DMS114 treated with DMSO at 0.1 percent for 48 hours (cell line): ENCODE results near the gene TMEM62.
"Not testable (repeated sequence)": the region's sequence is repeated elsewhere in the genome, so short reads cannot be mapped to it uniquely, and the experiment has no call there.

ENCODE experiments used
- DNase-seq: peaks from one replicate; lab custom pipeline; 2025; ENCODE audit not compliant: unreplicated experiment; lab: John Stamatoyannopoulos, UW

TMEM62 gene

GRCh38 chr15:43208052-43209002, 74.9 kb downstream of the TMEM62 start:
- no peak for DNase-seq

DNA sequence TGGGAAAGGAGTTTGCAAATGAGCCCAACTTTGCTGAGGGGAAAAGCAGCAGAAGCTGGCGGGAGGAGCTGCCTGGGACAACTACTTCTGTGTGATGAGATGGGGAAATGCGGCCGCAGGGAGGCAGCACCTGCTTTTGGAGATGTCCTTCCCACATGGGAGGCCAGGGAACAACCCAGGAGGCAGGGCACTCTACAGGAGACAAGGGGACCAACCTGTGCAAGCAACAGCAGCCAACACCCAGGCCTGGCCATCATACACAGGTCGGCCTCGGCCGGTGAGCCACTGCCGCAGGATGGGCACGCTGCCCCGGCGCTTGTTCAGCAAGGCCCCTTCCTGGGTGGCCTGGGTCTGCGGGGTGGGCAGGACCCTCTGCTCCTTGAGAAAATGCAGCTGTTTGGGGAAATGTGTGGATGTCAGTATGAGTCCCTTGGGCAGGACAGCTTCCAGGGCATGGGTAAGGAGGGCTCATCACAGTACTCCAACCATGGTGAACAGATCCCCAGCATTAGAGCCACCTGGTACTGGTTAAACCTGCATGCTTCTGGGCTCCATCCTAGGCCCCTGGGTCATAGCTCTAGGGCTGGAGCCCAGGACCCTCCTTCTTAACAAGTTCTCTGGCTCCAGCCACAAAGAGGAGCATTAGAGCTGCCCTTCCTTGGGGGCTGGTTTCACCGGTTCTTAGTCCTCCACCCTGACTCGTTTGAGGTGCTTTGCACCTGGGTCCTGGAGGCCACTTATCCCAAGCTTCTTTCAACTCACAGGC, 75.9 kb downstream of the TMEM62 start:
- DNase-seq = no peak

DNA sequence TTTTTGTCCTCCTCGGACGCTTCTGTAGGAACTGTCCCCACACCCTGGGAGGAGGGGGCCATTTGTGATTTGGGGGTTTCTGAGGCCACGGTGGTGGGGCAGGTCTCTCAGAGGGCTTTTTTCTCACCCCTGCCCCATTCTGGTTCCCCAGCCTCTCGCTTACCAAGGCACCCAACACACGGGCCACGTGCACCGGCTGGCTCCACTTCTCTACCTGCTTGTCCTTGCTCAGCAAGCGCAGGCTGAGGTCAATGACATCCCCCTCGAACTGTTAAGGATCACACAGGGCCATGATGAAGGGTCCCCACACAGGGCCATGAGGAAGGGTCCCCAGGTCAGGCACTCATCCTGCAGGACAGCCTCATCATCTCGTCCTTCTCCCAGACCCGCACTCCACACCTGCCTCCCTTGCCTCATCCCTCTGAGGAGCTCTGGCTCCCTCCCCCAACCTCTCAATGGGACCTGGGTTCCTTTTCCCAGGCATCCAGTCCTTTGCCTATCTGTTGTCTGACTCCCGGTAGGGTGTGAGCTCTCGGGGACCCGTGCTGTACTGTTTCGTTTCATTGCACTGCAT, 76.9 kb downstream of the TMEM62 start:
- no peak for DNase-seq

- no peak for DNase-seq
Observed at GRCh38 chr15:43210807-43211206, 77.4 kb downstream of the TMEM62 start.

- DNase-seq = no peak
Observed at GRCh38 chr15:43211224-43211735, 77.9 kb downstream of the TMEM62 start.

DNA sequence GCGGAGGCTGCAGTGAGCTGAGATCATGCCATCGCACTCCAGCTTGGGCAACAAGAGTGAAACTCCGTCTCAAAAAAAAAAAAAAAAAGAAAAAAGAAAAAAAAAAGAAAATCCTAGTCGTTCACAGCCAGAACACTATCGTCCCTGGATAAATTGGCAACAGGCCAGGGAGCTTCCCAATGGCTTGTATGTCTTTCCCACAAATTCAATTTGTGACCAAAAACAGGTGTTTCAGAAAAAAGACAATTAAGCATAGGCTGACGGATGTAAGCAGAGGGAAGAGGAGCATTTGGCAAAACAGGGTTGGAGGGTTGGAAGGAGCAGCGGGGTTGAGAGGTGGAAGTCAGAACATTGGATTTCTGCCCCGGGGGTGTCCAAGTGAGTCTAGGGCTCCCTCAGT, 78.9 kb downstream of the TMEM62 start:
- DNase-seq = no peak

DNA sequence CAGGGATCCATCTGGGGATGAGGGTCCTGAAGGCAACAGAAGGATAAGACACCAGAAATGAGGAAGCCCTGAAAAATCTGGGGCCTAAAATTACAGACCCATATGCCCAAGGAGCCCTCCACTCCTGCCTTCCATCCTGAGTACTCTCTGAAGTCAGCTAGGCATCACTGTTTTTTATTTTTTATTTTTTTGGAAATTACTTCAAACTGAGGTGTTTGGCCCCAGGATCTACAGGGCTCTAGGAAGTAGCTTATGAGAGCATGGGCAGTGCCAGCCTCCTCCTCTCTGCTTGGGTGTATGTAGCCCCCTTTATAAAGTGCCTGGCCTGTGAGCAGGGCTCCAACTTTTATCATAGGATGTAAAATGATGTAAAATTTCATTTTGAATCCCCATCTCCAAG, 79.6 kb downstream of the TMEM62 start:
- no peak for DNase-seq

DNA sequence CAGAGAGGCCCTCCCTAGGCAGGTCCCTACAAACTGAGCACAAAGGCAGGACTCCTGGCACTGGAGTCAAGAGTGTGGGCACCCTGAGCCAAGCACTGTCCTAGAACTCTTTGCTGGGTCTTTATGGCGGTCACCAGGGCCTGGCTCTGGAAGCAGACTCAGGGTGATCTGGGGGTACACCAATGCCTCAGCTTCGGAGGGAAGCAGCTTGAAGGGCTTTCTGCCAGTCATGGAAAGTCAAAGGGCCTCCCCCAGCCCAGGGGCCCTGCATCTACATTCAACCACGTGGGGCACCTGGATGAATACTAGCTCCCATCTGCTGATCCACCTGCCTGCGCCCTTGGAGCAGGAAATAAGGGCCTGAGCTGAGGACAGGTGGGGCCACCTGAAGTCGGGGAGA, 80.1 kb downstream of the TMEM62 start:
- no peak for DNase-seq

- no peak for DNase-seq
Observed at GRCh38 chr15:43214169-43214568, 80.8 kb downstream of the TMEM62 start.

DNA sequence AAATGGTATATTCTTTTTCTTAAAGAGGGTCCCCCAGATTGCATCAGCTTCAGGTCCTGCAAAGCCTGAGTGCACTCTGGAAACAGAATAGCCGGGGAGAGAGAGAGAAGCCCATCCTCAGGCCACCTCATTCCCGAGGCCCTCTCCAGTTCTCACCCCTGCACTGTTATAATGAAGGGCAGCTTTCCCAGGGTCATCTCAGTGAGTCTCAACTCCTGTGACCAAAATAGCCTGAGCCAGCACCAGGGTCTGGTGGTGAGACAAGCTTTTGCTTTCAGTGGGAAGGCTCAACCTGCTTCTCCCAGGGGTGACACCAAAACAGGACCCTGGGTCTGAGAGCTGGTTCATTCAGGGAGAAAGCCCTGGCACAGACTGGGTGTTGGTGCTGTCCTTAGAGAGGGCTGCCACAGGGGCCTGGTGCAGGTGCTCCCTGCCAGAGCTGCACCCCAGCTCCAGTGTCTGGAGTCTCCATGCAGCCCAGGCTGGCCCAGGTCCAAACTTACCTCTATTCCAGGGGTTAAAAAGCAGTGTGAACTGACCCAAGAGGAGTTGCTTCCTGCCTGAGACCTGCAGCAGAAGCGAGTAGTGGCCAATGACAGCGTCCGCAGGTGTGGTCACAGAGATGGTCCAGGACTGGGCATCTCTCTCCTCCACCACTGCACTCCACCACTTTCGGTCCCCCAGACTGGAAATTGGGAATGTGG, 81.4 kb downstream of the TMEM62 start:
- DNase-seq = no peak

DNA sequence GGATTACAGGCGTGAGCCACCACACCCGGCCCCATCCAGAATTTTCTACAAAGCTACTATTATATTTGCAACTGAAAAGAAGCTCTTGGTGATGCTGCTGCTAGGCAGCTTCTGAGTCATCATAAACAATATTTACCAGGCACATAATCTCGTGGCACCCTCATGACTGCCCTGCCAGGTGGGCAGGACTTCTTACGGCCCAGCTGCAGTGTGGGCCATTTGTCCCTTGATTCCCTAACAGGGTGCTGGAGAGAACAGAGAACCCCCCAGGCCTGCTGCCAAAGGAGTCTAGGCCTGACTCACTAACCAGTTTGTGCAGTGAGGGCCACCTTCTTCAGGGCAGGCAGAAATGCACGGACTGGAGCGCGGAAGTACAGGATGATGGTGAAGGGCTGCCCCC, 82.6 kb downstream of the TMEM62 start:
- DNase-seq = no peak

- DNase-seq = no peak
Observed at GRCh38 chr15:43218908-43219706, 85.7 kb downstream of the TMEM62 start.

DNA sequence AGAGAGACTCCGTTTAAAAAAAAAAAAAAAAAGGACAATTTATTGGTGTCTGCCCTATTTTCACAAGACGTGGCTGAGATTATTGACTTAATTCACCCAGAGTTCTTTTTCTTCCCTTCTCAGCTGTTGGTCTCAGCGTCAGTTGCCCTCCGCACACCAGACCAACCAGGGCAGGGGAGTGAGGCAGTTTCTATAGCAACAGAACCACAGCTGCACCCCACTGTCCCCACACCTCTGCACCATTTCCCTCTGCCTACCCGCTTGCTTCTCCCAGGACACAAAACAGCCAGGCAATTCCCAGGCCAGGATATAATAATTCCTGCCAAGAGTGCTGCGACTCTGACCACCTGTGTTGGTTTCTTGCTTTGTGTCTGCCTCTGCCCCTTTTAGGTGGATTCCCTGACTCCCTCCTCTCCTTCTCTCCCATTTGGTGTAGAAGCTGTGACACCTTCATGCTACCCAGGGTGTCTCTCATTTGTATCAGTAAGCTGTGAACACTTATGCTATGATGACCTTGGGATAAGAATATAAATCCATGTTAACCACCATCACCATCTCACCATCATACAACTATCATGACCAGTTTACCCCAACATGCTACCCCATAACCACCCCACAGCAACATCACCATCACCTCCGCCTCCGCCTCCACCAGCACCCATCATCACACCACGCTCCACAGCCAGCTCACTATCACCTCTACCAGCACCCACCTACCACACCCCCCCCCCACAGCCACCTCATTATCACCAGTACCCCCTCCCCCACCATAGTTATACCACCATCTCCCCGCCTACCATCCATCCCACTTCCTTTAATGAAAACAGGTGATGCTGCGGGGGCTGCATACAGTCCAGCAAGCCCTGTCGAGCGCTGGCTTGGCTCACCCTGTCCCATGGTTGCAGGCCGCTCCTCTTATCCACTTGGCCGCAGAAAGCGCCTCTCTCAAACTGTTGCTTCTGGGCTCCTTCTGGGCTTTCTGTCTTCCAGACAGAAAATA, 86.8 kb downstream of the TMEM62 start:
- no peak for DNase-seq

DNA sequence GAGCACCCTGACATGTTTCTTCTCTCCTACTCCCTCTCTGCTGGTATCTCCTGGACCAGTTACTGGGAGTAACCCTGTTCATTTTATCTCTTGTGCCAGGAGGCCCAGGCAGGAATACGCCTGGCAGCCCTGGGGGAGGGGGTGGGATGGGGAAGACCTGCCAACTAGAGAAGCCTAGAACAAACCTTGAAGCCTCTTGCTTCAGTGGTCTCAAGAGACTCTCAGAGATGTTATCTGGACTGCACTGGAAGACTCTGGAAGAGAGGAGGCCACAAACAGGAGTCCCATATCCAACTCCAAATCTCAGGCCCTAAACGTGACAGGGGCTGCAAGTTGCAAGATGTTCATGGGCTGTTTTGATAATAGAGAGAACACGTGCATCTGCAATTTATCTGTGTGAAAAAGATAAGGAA, 87.6 kb downstream of the TMEM62 start, which contains the start of gene EPB42:
TSS of gene EPB42 (minus strand) at position 28 of the 413 bp plus-strand sequence. CDS start 193 bp downstream, outside the sequence.
- DNase-seq = no peak

DNA sequence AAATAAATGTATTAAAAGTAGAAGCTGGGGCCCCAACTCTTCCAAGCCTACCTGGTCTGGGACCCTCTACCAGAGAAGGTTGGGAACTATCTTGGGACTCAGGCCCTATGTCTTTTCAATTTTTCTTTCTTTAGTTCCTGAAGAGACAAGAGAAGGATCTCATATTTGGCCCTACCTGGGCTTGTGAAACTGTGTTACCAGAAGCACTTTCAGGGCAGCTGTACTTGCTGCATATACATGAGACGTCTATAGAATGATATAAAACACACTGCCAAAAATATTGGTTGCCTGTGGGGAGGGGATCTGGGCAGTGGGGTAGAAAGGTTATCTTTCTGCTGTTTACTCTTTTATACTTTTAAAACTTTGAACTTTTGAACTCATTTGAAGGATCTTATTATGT, 88.0 kb downstream of the TMEM62 start:
- no peak for DNase-seq

GRCh38 chr15:43225201-43225949, 92.0 kb downstream of the TMEM62 start:
- DNase-seq = peak; percentile 76

DNA sequence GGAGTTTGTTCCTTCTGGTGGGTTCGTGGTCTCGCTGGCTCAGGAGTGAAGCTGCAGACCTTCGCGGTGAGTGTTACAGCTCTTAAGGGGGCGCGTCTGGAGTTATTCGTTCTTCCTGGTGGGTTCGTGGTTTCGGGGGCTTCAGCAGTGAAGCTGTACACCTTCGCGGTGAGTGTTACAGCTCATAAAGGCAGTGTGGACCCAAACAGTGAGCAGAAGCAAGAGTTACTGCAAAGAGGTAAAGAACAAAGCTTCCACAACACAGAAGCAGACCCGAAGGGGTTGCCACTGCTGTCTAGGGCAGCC, 92.5 kb downstream of the TMEM62 start:
- not testable (repeated sequence) for DNase-seq
